K562 (cell line): Measurements from ENCODE around the gene TRNAU1AP. TPM values are rescaled to one million over a fixed set of nuclear protein-coding genes. Genes with fewer than 3 reads are reported as not detected.

Experiments
- ETS1 ChIP-seq: conservative IDR thresholded peaks from 2 replicates; pipeline ENCODE4 v1.6.1; 2011; ENCODE audit warnings: low read depth, mild to moderate bottlenecking, low read length; ENCODE audit not compliant: control insufficient read depth
- ETV5 ChIP-seq: sonication (generic); formaldehyde crosslinking; IDR thresholded peaks from 2 replicates; pipeline ENCODE4 v1.4.0; 2020; ENCODE audit warnings: low read depth, mild to moderate bottlenecking, missing genetic modification reagents
- HDAC2 ChIP-seq: fragments of 450-650 bp; IDR thresholded peaks from 2 replicates; pipeline ENCODE4 v1.6.1; 2016; ENCODE audit warnings: mild to moderate bottlenecking
- MAFK ChIP-seq: IDR thresholded peaks from 2 replicates; pipeline ENCODE4 v1.6.1; 2011; ENCODE audit warnings: low read length, improper control_type of control experiment
- NFE2 ChIP-seq: IDR thresholded peaks from 2 replicates; pipeline ENCODE4 v1.6.1; 2014; ENCODE audit warnings: antibody characterized with exemption, low read depth
- NFE2L1 ChIP-seq: fragments of 450-650 bp; IDR thresholded peaks from 2 replicates; pipeline ENCODE4 v1.6.1; 2016; ENCODE audit warnings: missing genetic modification characterization, low read depth, mild to moderate bottlenecking, missing compliant biosample characterization, moderate library complexity, borderline replicate concordance
- NR0B1 ChIP-seq: fragments of 450-650 bp; IDR thresholded peaks from one replicate; pipeline ENCODE4 v1.6.1; 2018; ENCODE audit warnings: mild to moderate bottlenecking, moderate library complexity; ENCODE audit not compliant: partially characterized antibody
- POU5F1 ChIP-seq: fragments of 150-350 bp; IDR thresholded peaks from 2 replicates; pipeline ENCODE4 v1.6.1; 2014; ENCODE audit warnings: borderline replicate concordance, low read length, low read depth, mild to moderate bottlenecking; ENCODE audit not compliant: partially characterized antibody
- SIRT6 ChIP-seq: IDR thresholded peaks from one replicate; pipeline ENCODE4 v1.6.1; 2012; ENCODE audit warnings: low read depth, mild to moderate bottlenecking, control low read depth, inconsistent platforms, low read length, moderate library complexity
- TSC22D4 ChIP-seq: fragments of 450-650 bp; IDR thresholded peaks from 2 replicates; pipeline ENCODE4 v1.6.1; 2016; ENCODE audit warnings: missing genetic modification characterization, missing biosample characterization, control low read depth
- XRCC4 ChIP-seq: IDR thresholded peaks from one replicate; pipeline ENCODE4 v1.6.1; 2011; ENCODE audit not compliant: insufficient read depth, insufficient read length; ENCODE audit errors: extremely low read depth
- ZNF174 ChIP-seq: fragments of 250-450 bp; sonication (Bioruptor Pico); IDR thresholded peaks from 2 replicates; pipeline ENCODE4 v1.4.0; 2020; ENCODE audit warnings: mild to moderate bottlenecking
- ZNF239 ChIP-seq: fragments of 250-450 bp; sonication (Bioruptor Pico); IDR thresholded peaks from 2 replicates; pipeline ENCODE4 v1.4.0; 2020; ENCODE audit warnings: mild to moderate bottlenecking
- ZNF316 ChIP-seq: fragments of 450-650 bp; IDR thresholded peaks from 2 replicates; pipeline ENCODE4 v1.6.1; 2016
- ZNF583 ChIP-seq: fragments of 250-450 bp; sonication (Bioruptor Pico); IDR thresholded peaks from 2 replicates; pipeline ENCODE4 v1.4.0; 2020
- ZNF699 ChIP-seq: fragments of 250-450 bp; sonication (Bioruptor Pico); IDR thresholded peaks from 2 replicates; pipeline ENCODE4 v1.8.0; 2021; ENCODE audit warnings: mild to moderate bottlenecking, moderate library complexity; ENCODE audit not compliant: insufficient replicate concordance
- ZNF785 ChIP-seq: fragments of 250-450 bp; sonication (Bioruptor Pico); IDR thresholded peaks from 2 replicates; pipeline ENCODE4 v1.4.0; 2020; ENCODE audit warnings: mild to moderate bottlenecking
- polyA plus RNA-seq, 8 experiments: library from polyadenylated mRNA; depleted of rRNA in 4 of 8; stranded (reverse) in 5 of 8; unstranded in 3 of 8; fragments of >200 nt; fragmentation: Nextera tagmentation in 2 of 8; fragmentation: Illumina TruSeq in 1 of 8; extraction: Ambion mirVana in 2 of 8; extraction: Trizol in 1 of 8; gene quantifications; 2 replicates each; pipeline versions ENCODE4 v1.2.1 to v1.2.3, GENCODE V29; 2011 to 2014; ENCODE audit warnings: inconsistent platforms in 1 of 8, missing spikeins in 1 of 8
- total RNA-seq, 7 experiments: library from RNA; depleted of rRNA in 6 of 7; stranded (reverse); fragments of >200 nt in 6 of 7; fragmentation: Illumina TruSeq in 2 of 7; extraction: Trizol in 2 of 7; gene quantifications; 2 replicates each; pipeline versions ENCODE4 v1.2.1 to v1.2.3, GENCODE V29; 2011 to 2021; ENCODE audit warnings: low replicate concordance in 1 of 7
- TF ChIP-seq, protein P1 (sequence below), 2 experiments: fragments of 200-800 bp in 1 of 2; sonication (Bioruptor generic) in 1 of 2; sonication (generic) in 1 of 2; formaldehyde crosslinking in 1 of 2; IDR thresholded peaks in 1 of 2; conservative IDR thresholded peaks in 1 of 2; 2 replicates each; pipeline versions ENCODE4 v1.5.0 to v1.6.1; 2016 to 2020; ENCODE audit warnings: missing compliant biosample characterization in 1 of 2, missing genetic modification characterization in 1 of 2, missing genetic modification reagents in 1 of 2
- TF ChIP-seq, protein P2 (sequence below): sonication (generic); formaldehyde crosslinking; IDR thresholded peaks from 2 replicates; pipeline ENCODE4 v1.8.0; 2022; ENCODE audit warnings: mild to moderate bottlenecking, missing genetic modification reagents
- TF ChIP-seq, protein P3 (sequence below): sonication (generic); formaldehyde crosslinking; IDR thresholded peaks from 2 replicates; pipeline ENCODE4 v1.8.1; 2023; ENCODE audit warnings: mild to moderate bottlenecking, missing genetic modification reagents

The TRNAU1AP gene
- total and polyA plus RNA-seq, 9 of the 15 experiments (the other 6 are each of a cell fraction or from before 2014, with no cell fraction given) = 34.9 to 110 (median 46.3) TPM

GRCh38 chr1:28552758-28553663 lies at the start of gene TRNAU1AP (continued):
- TF ChIP-seq SIRT6 (no peak), ZNF699 (CRISPR knock-in tag) (no peak), XRCC4 (no peak), ETS1 (peak; percentile 69), NFE2L1 (tag) (no peak), TSC22D4 (no peak), ZNF583 (CRISPR knock-in tag) (0 out of 2 replicates have a peak, but pooled peaks have one; percentile 11), ZNF316 (peak; percentile 91), MAFK (no peak), ZNF785 (CRISPR knock-in tag) (no peak), POU5F1 (peak; percentile 84), ZNF239 (CRISPR knock-in tag) (no peak), NR0B1 (no peak), HDAC2 (peak; percentile 12; the same call in 1 of the 2 replicates), NFE2 (peak; percentile 45; the same call in 1 of the 2 replicates), ETV5 (CRISPR knock-in tag) (peak; percentile 77), ZNF174 (CRISPR knock-in tag) (0 out of 2 replicates have a peak, but pooled peaks have one; percentile 22)
- TF ChIP-seq, protein P1, sequence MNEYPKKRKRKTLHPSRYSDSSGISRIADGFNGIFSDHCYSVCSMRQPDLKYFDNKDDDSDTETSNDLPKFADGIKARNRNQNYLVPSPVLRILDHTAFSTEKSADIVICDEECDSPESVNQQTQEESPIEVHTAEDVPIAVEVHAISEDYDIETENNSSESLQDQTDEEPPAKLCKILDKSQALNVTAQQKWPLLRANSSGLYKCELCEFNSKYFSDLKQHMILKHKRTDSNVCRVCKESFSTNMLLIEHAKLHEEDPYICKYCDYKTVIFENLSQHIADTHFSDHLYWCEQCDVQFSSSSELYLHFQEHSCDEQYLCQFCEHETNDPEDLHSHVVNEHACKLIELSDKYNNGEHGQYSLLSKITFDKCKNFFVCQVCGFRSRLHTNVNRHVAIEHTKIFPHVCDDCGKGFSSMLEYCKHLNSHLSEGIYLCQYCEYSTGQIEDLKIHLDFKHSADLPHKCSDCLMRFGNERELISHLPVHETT (CRISPR knock-in tag; conservative IDR thresholded peaks at IDR 0.05 in 1 of 2, IDR thresholded peaks at IDR 0.05 in 1 of 2) = peak in 1 of 2 experiments; percentile 30; a peak in 2 of 4 replicates
- TF ChIP-seq, protein P2, sequence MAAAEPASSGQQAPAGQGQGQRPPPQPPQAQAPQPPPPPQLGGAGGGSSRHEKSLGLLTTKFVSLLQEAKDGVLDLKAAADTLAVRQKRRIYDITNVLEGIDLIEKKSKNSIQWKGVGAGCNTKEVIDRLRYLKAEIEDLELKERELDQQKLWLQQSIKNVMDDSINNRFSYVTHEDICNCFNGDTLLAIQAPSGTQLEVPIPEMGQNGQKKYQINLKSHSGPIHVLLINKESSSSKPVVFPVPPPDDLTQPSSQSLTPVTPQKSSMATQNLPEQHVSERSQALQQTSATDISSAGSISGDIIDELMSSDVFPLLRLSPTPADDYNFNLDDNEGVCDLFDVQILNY (CRISPR knock-in tag) = no peak
- TF ChIP-seq, protein P3, sequence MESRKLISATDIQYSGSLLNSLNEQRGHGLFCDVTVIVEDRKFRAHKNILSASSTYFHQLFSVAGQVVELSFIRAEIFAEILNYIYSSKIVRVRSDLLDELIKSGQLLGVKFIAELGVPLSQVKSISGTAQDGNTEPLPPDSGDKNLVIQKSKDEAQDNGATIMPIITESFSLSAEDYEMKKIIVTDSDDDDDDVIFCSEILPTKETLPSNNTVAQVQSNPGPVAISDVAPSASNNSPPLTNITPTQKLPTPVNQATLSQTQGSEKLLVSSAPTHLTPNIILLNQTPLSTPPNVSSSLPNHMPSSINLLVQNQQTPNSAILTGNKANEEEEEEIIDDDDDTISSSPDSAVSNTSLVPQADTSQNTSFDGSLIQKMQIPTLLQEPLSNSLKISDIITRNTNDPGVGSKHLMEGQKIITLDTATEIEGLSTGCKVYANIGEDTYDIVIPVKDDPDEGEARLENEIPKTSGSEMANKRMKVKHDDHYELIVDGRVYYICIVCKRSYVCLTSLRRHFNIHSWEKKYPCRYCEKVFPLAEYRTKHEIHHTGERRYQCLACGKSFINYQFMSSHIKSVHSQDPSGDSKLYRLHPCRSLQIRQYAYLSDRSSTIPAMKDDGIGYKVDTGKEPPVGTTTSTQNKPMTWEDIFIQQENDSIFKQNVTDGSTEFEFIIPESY (CRISPR knock-in tag) = peak; percentile 50
